H1 (cell line): ENCODE results near the gene ABCA1. TPM values are rescaled to one million over a fixed set of nuclear protein-coding genes. Genes with fewer than 3 reads are reported as not detected.

Experiments used
- CTCF ChIA-PET: fragments of 300-600 bp; sonication (Branson Sonifier 250); formaldehyde crosslinking; loops from one replicate; lab custom pipeline; 2021; ENCODE audit not compliant: partially characterized antibody; lab: Charles Lee
- POLR2A ChIA-PET: fragments of 300-600 bp; sonication (Branson Sonifier 250); formaldehyde crosslinking; loops from one replicate; lab custom pipeline; 2021; ENCODE audit warnings: inconsistent platforms; ENCODE audit not compliant: partially characterized antibody; lab: Charles Lee
- DNase-seq, 2 experiments: peaks; one replicate each; pipeline versions ENCODE4 v3.0.0 to v3.0.0-alpha.2; 2010 to 2022; ENCODE audit warnings: low spot score in 2 of 2, low read depth in 1 of 2, mixed read lengths in 1 of 2
- FAIRE-seq: peaks from 2 replicates; lab custom pipeline; 2011; peaks lifted over from hg19 to GRCh38; lab: Jason Lieb, UNC
- H2AFZ ChIP-seq: 2 replicates; pipeline ENCODE4 v1.8.1; 2012; ENCODE audit warnings: low read length, inconsistent platforms
- H2AK5ac ChIP-seq: 2 replicates; pipeline ENCODE4 v1.6.1; 2013; ENCODE audit warnings: low read depth, low read length
- H2BK120ac ChIP-seq: replicated peaks from 2 replicates; pipeline ENCODE3; 2013; ENCODE audit warnings: low read depth, low read length, inconsistent platforms
- H2BK12ac ChIP-seq: 2 replicates; pipeline ENCODE4 v1.6.1; 2013; ENCODE audit warnings: low read depth, low read length
- H2BK15ac ChIP-seq: 2 replicates; pipeline ENCODE4 v1.6.1; 2013; ENCODE audit warnings: low read length
- H2BK20ac ChIP-seq: 2 replicates; pipeline ENCODE4 v1.6.1; 2013; ENCODE audit warnings: low read length
- H2BK5ac ChIP-seq: 2 replicates; pipeline ENCODE4 v1.6.1; 2013; ENCODE audit warnings: low read depth, low read length
- H3K14ac ChIP-seq: 2 replicates; pipeline ENCODE4 v1.6.1; 2013; ENCODE audit warnings: inconsistent platforms; ENCODE audit not compliant: insufficient read length
- H3K18ac ChIP-seq: 2 replicates; pipeline ENCODE4 v1.6.1; 2013; ENCODE audit warnings: low read length; ENCODE audit errors: extremely low read depth
- H3K23ac ChIP-seq: 2 replicates; pipeline ENCODE4 v1.6.1; 2013; ENCODE audit warnings: inconsistent platforms; ENCODE audit not compliant: insufficient read length
- H3K23me2 ChIP-seq: 2 replicates; pipeline ENCODE4 v1.6.1; 2013; ENCODE audit warnings: low read depth, low read length
- H3K27ac ChIP-seq: 2 replicates; pipeline ENCODE4 v1.6.1; 2011; ENCODE audit warnings: low read depth, low read length, inconsistent platforms
- H3K27me3 ChIP-seq, 4 experiments: replicated peaks in 1 of 4; 1 replicate in 1 of 4; 2 replicates in 3 of 4; pipeline versions ENCODE4 v1.6.1 to v1.8.1; 2011 to 2013; ENCODE audit warnings: low read length in 3 of 4, mild to moderate bottlenecking in 3 of 4, inconsistent platforms in 2 of 4, mixed read lengths in 2 of 4, moderate library complexity in 1 of 4; ENCODE audit not compliant: control insufficient read depth in 3 of 4, insufficient read depth in 3 of 4; ENCODE audit errors: extremely low read depth in 1 of 4
- H3K36me3 ChIP-seq, 4 experiments: 2 replicates each; pipeline versions ENCODE4 v1.6.1 to v1.8.1; 2011 to 2013; ENCODE audit warnings: mild to moderate bottlenecking in 4 of 4, low read length in 3 of 4, moderate library complexity in 2 of 4, control low read depth in 1 of 4, inconsistent platforms in 1 of 4; ENCODE audit not compliant: insufficient read depth in 4 of 4, control insufficient read depth in 2 of 4
- H3K4ac ChIP-seq: replicated peaks from 2 replicates; pipeline ENCODE3; 2013; ENCODE audit warnings: low read length, low read depth, mixed read lengths, inconsistent platforms; ENCODE audit not compliant: insufficient read length
- H3K4me1 ChIP-seq, 4 experiments: replicated peaks in 1 of 4; 1 replicate in 1 of 4; 2 replicates in 3 of 4; pipeline versions ENCODE4 v1.6.1 to v1.8.1; 2011 to 2013; ENCODE audit warnings: low read length in 3 of 4, inconsistent platforms in 2 of 4, mixed read lengths in 1 of 4; ENCODE audit not compliant: insufficient read depth in 4 of 4, control insufficient read depth in 3 of 4
- H3K4me2 ChIP-seq, 2 experiments: 2 replicates each; pipeline versions ENCODE4 v1.6.1 to v1.8.1; 2011 to 2013; ENCODE audit warnings: low read depth in 2 of 2, low read length in 2 of 2, control low read depth in 1 of 2, inconsistent platforms in 1 of 2, mild to moderate bottlenecking in 1 of 2; ENCODE audit not compliant: insufficient read depth in 1 of 2
- H3K4me3 ChIP-seq, 4 experiments: fragments of 200-600, 300-600 bp in 1 of 4; sonication (generic), shearing (Covaris generic), sonication (Bioruptor Twin) in 1 of 4; 2 replicates each; pipeline versions ENCODE4 v1.5.1 to v1.8.1; 2011 to 2016; ENCODE audit warnings: low read length in 4 of 4, low read depth in 3 of 4, control low read depth in 2 of 4, inconsistent platforms in 2 of 4, mild to moderate bottlenecking in 2 of 4, mixed read lengths in 1 of 4, moderate library complexity in 1 of 4; ENCODE audit not compliant: insufficient read depth in 2 of 4; ENCODE audit errors: extremely low read depth in 1 of 4
- H3K56ac ChIP-seq: replicated peaks from 2 replicates; pipeline ENCODE3; 2013; ENCODE audit warnings: low read depth, mild to moderate bottlenecking, mixed read lengths, low read length, inconsistent platforms; ENCODE audit not compliant: insufficient read length
- H3K79me1 ChIP-seq: 2 replicates; pipeline ENCODE4 v1.6.1; 2013; ENCODE audit warnings: low read depth, low read length, control low read depth
- H3K79me2 ChIP-seq, 2 experiments: 2 replicates each; pipeline versions ENCODE4 v1.6.1 to v1.8.1; 2012 to 2013; ENCODE audit warnings: low read length in 2 of 2, mild to moderate bottlenecking in 2 of 2, inconsistent platforms in 1 of 2; ENCODE audit not compliant: insufficient read depth in 2 of 2, control insufficient read depth in 1 of 2
- H3K9ac ChIP-seq, 4 experiments: replicated peaks in 1 of 4; 1 replicate in 1 of 4; 2 replicates in 3 of 4; pipeline versions ENCODE4 v1.6.1 to v1.8.1; 2011 to 2013; ENCODE audit warnings: low read depth in 3 of 4, low read length in 3 of 4, control low read depth in 2 of 4, mild to moderate bottlenecking in 2 of 4, moderate library complexity in 2 of 4, inconsistent platforms in 1 of 4; ENCODE audit errors: extremely low read depth in 1 of 4
- H3K9me3 ChIP-seq, 2 experiments: 2 replicates each; pipeline versions ENCODE4 v1.6.1 to v1.8.1; 2012 to 2013; ENCODE audit warnings: mild to moderate bottlenecking in 2 of 2, moderate library complexity in 2 of 2, control low read depth in 1 of 2, inconsistent platforms in 1 of 2, low read depth in 1 of 2, low read length in 1 of 2, mixed read lengths in 1 of 2; ENCODE audit not compliant: insufficient read depth in 2 of 2
- H4K20me1 ChIP-seq, 2 experiments: replicated peaks in 1 of 2; 2 replicates each; pipeline versions ENCODE3 to v1.8.1; 2011 to 2013; ENCODE audit warnings: inconsistent platforms in 2 of 2, low read length in 2 of 2, mild to moderate bottlenecking in 1 of 2; ENCODE audit not compliant: insufficient read depth in 2 of 2, control insufficient read depth in 1 of 2
- H4K5ac ChIP-seq: 2 replicates; pipeline ENCODE4 v1.6.1; 2013; ENCODE audit warnings: low read length, low read depth, mixed read lengths, inconsistent platforms; ENCODE audit not compliant: insufficient read length
- H4K8ac ChIP-seq: 2 replicates; pipeline ENCODE4 v1.8.0; 2013; ENCODE audit warnings: mild to moderate bottlenecking, moderate library complexity, low read length, inconsistent platforms; ENCODE audit not compliant: insufficient read depth; ENCODE audit errors: extremely low read depth
- H4K91ac ChIP-seq: replicated peaks from 2 replicates; pipeline ENCODE3; 2013; ENCODE audit warnings: low read length, mixed read lengths, inconsistent platforms; ENCODE audit not compliant: insufficient read length
- BCL11A ChIP-seq, 2 experiments: IDR thresholded peaks; one replicate each; pipeline ENCODE4 v1.6.1; 2011; ENCODE audit warnings: low read depth in 2 of 2, low read length in 2 of 2, mild to moderate bottlenecking in 2 of 2
- CBX5 ChIP-seq: fragments of 300-800, 300-1000 bp; sonication (generic); IDR thresholded peaks from 2 replicates; pipeline ENCODE4 v1.7.1; 2016; ENCODE audit warnings: antibody characterized with exemption, low read length, low read depth
- CTBP2 ChIP-seq: IDR thresholded peaks from 2 replicates; pipeline ENCODE4 v1.7.0; 2011; ENCODE audit warnings: borderline replicate concordance, mild to moderate bottlenecking, moderate library complexity, mixed read lengths, low read length; ENCODE audit not compliant: insufficient read depth, insufficient read length
- FOSL1 ChIP-seq: IDR thresholded peaks from 2 replicates; pipeline ENCODE4 v1.6.1; 2011; ENCODE audit warnings: mild to moderate bottlenecking, low read depth, low read length, moderate library complexity; ENCODE audit not compliant: insufficient read depth
- GTF2F1 ChIP-seq: IDR thresholded peaks from 2 replicates; pipeline ENCODE4 v1.6.1; 2012; ENCODE audit warnings: low read depth, low read length, improper control_type of control experiment, borderline replicate concordance
- KDM1A ChIP-seq: fragments of 200-600, 300-600 bp; sonication (generic); IDR thresholded peaks from 2 replicates; pipeline ENCODE4 v1.7.1; 2016; ENCODE audit warnings: mild to moderate bottlenecking, low read length, borderline replicate concordance
- NANOG ChIP-seq: IDR thresholded peaks from 2 replicates; pipeline ENCODE4 v1.6.1; 2011; ENCODE audit warnings: low read length, low read depth, mild to moderate bottlenecking, inconsistent platforms; ENCODE audit not compliant: insufficient read depth, poor library complexity, severe bottlenecking
- PHF8 ChIP-seq: fragments of 200-600 bp; sonication (generic); conservative IDR thresholded peaks from 2 replicates; pipeline ENCODE4 v1.7.1; 2012; ENCODE audit warnings: low read depth, mild to moderate bottlenecking, inconsistent platforms, low read length, moderate library complexity
- POLR2AphosphoS5 ChIP-seq: IDR thresholded peaks from 2 replicates; pipeline ENCODE4 v1.6.1; 2011; ENCODE audit warnings: low read depth, low read length
- SIX5 ChIP-seq: IDR thresholded peaks from 2 replicates; pipeline ENCODE4 v1.6.1; 2011; ENCODE audit warnings: mild to moderate bottlenecking, low read depth, low read length
- SP1 ChIP-seq: IDR thresholded peaks from 2 replicates; pipeline ENCODE4 v1.6.1; 2011; ENCODE audit warnings: low read depth, low read length
- TCF12 ChIP-seq: IDR thresholded peaks from 2 replicates; pipeline ENCODE4 v1.6.1; 2011; ENCODE audit warnings: low read depth, mild to moderate bottlenecking, low read length
- TEAD4 ChIP-seq: IDR thresholded peaks from 2 replicates; pipeline ENCODE4 v1.6.1; 2012; ENCODE audit warnings: low read depth, low read length, inconsistent platforms, mixed read lengths
- WGBS, 2 experiments: shearing (Covaris generic) in 1 of 2; methylation state at CpG; one replicate each; pipeline versions ENCODE4 v1.1.6 to v1.1.7; 2013 to 2015; ENCODE audit warnings: low lambda C conversion rate in 2 of 2, mixed read lengths in 2 of 2, inconsistent platforms in 1 of 2, low coverage in 1 of 2, missing lambda C conversion rate in 1 of 2; ENCODE audit not compliant: insufficient replicate concordance in 2 of 2, insufficient coverage in 1 of 2, insufficient read length in 1 of 2; ENCODE audit errors: extremely low coverage in 1 of 2, missing lambda C conversion rate in 1 of 2; 5-methylcytosine and 5-hydroxymethylcytosine counted together
- polyA plus RNA-seq, 7 experiments: library from polyadenylated mRNA; depleted of rRNA in 3 of 7; stranded (reverse) in 5 of 7; unstranded in 2 of 7; fragments of >200 nt in 5 of 7; fragments of 200-250 nt in 2 of 7; gene quantifications; 1 replicate in 5 of 7; 2 replicates in 1 of 7; 4 replicates in 1 of 7; pipeline versions ENCODE4 v1.2.1 to v1.2.3, GENCODE V29; 2011 to 2013; ENCODE audit warnings: missing spikeins in 2 of 7, mixed read lengths in 2 of 7
- total RNA-seq: library from RNA; stranded (reverse); fragmentation: NEBNext Ultra II Directional; extraction: Animal tissue kit (Norgen Biotek cat#: 25700); gene quantifications from 2 replicates; pipeline ENCODE4 v1.2.1, GENCODE V29; 2021
- TF ChIP-seq, protein P1 (sequence below): IDR thresholded peaks from 2 replicates; pipeline ENCODE4 v1.6.1; 2011; ENCODE audit warnings: low read length, improper control_type of control experiment

The ABCA1 gene
- total and polyA plus RNA-seq, 2 of the 8 experiments (the other 6 are each of a cell fraction or from before 2014, with no cell fraction given): 6.9 to 7.8 TPM

DNA sequence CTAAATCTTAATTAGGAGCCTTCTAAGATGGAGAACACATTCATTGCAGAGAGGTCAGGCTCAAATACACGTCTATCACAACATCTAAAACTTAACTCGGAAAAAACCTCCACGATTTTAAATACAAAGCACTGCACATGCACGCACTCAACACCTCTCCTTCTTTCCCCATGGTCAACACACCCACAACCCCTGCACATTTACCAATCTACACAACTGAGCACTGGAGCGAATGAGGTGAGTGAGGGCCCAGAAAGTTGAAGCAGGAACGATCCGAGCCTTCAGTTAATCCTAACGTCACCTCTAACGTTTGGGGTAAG is 180.8 kb downstream of the ABCA1 start:
- no peak for FAIRE-seq
- no peak overlapping the region for H3K14ac ChIP-seq
- no peak for TF ChIP-seq CTBP2
- TF ChIP-seq NANOG: no peak
- TF ChIP-seq POLR2AphosphoS5: no peak
- TF ChIP-seq BCL11A (IDR thresholded peaks at IDR 0.05; ENCODE audit: low read depth in 2 of 2, low read length in 2 of 2): no peak
- TF ChIP-seq PHF8: no peak
- TF ChIP-seq, protein P1, sequence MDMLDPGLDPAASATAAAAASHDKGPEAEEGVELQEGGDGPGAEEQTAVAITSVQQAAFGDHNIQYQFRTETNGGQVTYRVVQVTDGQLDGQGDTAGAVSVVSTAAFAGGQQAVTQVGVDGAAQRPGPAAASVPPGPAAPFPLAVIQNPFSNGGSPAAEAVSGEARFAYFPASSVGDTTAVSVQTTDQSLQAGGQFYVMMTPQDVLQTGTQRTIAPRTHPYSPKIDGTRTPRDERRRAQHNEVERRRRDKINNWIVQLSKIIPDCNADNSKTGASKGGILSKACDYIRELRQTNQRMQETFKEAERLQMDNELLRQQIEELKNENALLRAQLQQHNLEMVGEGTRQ: no peak
- TF ChIP-seq TCF12: no peak
- no peak for TF ChIP-seq SIX5
- TF ChIP-seq GTF2F1: no peak
- no peak for TF ChIP-seq FOSL1
- no peak for TF ChIP-seq TEAD4
- TF ChIP-seq KDM1A: no peak
- no peak for TF ChIP-seq CBX5
- no peak for TF ChIP-seq SP1

More for the DNA sequence above, 180.8 kb downstream of the ABCA1 start:
- no peak overlapping the region for H3K18ac ChIP-seq
- H2BK120ac ChIP-seq: no peak overlapping the region
- WGBS, 2 experiments: 8% methylated on average over 9 of the region's 9 CpGs; no CpG with 5 or more reads in 1 of the 2 experiments
- H4K91ac ChIP-seq: no peak overlapping the region
- H2AK5ac ChIP-seq: no peak overlapping the region
- ChIA-PET CTCF (interaction anchor here (0.7 kb wide), 2 partner anchors 9 to 19 kb away, joined by 3 read pairs; no protein-coding TSS in a partner anchor), POLR2A (no interaction called here)
- peak overlapping the region; percentile 87 to 91 for H3K4me2 ChIP-seq
- DNase-seq: no peak
- H3K4ac ChIP-seq: no peak overlapping the region
- no peaks in the 10 kb centered on the region for H3K27me3 ChIP-seq
- no peaks in the 10 kb centered on the region for H4K20me1 ChIP-seq
- no peaks in the 10 kb centered on the region for H3K9me3 ChIP-seq
- H2BK12ac ChIP-seq: no peak overlapping the region
- H2AFZ ChIP-seq: peak overlapping the region; percentile 98
- H3K36me3 ChIP-seq: no peaks in the 10 kb centered on the region
- H3K23me2 ChIP-seq: peaks cover 7% of the 10 kb centered on the region; the same call in 1 of the 2 replicates
- no peak overlapping the region for H3K23ac ChIP-seq
- no peak overlapping the region for H3K27ac ChIP-seq
- H3K56ac ChIP-seq: no peak overlapping the region
- peak overlapping the region in 3 of 4 experiments; percentile 4 to 45 (median 42); a peak in 4 of 7 replicates for H3K9ac ChIP-seq
- peak overlapping the region; percentile 91 for H4K8ac ChIP-seq
- no peak overlapping the region for H2BK15ac ChIP-seq
- H3K4me3 ChIP-seq: peak overlapping the region; percentile 74 to 89 (median 80)
- no peaks in the 10 kb centered on the region for H3K79me2 ChIP-seq
- H2BK20ac ChIP-seq: no peak overlapping the region
- no peaks in the 10 kb centered on the region for H3K79me1 ChIP-seq
- no peak overlapping the region; the same call in 1 of the 2 replicates for H2BK5ac ChIP-seq
- H3K4me1 ChIP-seq: peaks cover 0 to 2% (median 0%) of the 10 kb centered on the region in 4 experiments; a peak in 4 of 7 replicates
- H4K5ac ChIP-seq: peak overlapping the region; percentile 95
